ENCODE measurements around the gene RETREG1.

The RETREG1 gene

DNA sequence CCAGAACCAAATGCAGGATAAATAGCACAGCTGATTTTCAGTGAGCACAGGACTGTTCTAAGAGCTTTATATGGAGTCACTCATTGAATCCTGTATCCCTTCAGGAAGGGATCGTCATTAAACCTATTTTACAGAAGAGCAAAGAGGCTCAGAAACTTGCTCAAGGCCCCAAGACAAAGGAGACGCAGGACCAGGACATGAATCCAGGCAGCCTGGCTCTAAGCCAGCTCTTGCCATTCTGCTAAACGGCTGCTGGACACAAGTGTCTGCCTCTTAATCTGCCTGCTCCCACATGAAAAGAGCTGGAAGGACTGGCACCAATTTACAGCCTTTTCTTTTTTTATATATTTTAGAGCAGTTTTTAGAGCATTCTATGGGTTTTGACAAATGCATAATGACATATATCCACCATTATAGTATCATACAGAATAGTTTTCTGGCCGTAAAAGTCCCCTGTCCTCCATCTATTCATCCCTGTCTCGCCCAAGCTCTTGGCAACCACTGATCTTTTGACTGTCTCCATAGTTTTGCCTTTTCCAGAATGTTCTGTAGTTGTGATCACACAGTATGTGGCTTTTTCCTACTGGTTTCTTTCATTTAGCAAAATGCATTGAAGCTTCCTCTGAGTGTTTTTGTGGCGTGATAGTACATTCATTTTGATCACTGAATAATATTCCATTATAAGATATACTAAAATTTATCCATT, 37.5 kb downstream of the RETREG1 start:
- no peak for DNase-seq

GRCh38 chr5:16578474-16578883, 38.3 kb downstream of the RETREG1 start:
- no peak for DNase-seq

DNA sequence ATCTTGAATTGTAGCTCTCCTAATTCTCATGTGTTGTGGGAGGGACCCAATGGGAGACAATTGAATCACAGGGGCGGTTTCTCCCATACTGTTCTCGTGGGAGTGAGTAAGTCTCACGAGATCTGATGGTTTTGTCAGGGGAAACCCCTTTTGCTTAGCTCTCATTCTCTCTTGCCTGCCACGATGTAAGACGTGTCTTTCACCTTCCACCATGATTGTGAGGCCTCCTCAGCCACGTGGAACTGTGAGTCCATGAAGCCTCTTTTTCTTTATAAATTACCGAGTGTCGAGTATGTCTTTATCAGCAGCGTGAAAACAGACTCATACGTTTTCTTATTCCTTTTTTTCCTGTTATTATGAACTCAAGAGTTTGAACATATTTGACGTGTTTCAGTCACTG, 39.1 kb downstream of the RETREG1 start:
- DNase-seq = no peak

DNA sequence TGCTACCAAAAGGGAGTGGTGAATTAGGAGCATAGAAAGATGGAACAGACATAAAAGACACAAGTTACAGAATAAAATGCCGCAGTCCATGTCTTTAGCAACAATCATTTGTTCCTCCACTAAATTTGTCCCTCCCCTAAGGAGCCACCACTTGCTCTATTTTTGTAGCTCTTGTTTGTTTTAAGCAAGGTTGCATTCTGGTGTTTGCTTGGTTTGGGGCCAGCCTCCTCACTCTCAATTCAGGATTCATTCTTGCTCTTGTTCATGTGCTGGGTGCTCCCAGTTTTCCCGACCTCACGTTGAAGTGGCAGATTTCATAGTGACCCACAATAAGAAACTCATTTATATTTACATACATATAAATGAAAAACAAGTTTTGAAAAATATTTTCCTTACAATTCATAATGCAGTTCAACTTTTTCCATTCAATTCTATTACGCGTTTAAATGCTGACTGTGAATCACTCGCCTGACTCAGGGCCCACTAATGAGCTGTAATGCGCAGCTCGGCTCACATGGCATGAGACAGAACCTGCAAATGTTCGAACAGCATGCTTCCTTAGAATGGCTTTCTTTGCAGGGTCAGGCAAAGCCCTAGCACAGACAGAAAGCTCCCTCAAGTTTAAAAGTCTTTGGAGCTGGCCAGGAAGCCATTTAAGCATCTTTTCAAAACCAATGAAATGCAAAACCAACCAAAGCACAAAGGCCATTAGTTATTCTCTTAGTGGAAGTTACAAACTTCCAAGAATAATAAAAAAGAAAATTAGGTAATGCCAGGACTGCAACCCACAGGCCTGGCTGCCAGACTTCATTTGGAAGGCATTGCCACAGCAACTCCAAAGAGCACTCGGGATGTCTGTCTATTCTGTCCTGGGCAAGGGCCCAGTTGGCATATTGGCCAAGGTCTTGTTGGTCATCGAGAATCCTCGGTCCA, 41.7 kb downstream of the RETREG1 start:
- no peak for DNase-seq

GRCh38 chr5:16573401-16573800, 43.4 kb downstream of the RETREG1 start:
- DNase-seq = no peak

DNA sequence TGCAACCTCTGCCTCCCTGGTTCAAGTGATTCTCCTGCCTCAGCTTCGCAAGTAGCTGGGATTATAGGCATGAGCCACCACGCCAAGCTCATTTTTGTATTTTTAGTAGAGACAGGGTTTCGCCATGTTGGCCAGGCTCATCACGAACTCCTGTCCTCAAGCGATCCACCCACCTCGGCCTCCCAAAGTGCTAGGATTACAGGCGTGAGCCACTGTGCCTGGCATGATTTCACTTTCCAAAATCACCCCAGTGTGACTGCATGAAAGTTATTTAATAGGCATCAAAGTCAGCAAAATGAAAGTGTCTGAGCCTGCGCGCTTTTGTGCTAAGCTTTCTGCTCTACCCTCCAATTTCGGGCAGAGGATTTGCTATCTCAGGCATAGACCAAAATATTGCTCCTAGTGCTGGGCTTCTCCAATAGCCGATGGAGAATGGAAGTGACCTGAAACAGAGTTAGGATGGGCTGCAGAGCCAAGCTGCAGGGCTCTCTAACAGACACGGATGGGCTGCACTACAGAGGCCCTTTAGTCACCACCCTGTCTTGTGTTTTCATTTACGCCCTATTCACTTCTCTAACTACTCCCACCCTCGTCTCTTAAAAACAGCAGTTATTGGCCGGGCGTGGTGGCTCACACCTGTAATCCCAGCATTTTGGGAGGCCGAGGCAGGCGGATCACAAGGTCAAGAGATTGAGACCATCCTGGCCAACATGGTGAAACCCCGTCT, 44.3 kb downstream of the RETREG1 start:
- DNase-seq = no peak

DNA sequence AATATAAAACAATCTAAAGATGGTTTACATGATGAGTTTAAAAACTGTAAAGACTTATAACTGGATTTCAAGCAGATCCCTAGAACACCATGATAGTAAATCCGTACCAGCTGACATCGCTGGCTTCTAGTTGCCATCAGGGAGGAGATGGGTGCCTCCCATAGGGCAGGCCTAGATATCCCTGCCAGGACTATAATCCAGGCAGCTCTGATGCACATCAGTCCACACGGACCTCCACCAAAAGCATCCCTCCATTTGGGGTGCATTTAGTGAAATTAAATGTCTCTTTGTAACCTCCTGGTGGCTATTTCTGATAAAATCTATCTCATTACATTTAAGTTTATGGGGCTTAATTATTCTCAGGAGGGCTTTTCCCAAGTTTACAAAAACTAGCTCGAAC, 45.8 kb downstream of the RETREG1 start:
- DNase-seq = no peak

DNA sequence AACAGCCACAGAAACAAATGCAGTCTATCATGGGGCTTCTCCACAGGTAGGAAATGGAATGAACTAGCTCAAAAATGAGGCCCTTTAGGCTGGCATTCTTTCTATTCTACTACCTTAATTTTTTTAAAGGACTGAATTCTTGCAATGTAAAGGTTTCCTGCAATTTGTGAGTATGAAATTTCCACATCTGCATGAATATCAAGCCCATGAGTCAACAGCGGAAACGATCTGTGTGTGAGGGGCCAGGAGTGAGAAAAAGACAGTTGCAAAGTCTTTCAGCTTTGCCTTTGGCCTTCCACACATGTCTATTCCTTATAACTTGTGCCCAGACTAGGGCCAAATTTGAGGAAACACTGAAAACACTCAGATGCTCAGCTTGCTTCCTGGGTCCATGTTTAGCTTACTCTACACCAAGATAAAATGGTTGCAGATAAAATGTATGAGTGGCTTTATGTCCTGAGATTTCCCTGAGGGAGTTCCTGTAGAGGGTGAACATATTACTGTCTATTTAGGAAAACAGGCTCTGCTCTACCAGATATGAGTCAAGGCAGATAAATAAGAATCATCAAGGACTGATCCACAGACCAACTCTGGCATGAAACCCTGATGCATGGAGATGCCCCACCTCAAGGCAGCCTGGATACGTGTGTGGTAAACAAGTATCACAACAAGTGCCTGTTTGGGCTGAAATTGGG, 46.5 kb downstream of the RETREG1 start:
- DNase-seq = no peak

- DNase-seq = no peak
Observed at GRCh38 chr5:16568875-16569580, 47.8 kb downstream of the RETREG1 start.

GRCh38 chr5:16567365-16567764, 49.4 kb downstream of the RETREG1 start:
- DNase-seq = no peak

GRCh38 chr5:16565118-16565517, 51.7 kb downstream of the RETREG1 start:
- DNase-seq = no peak

DNA sequence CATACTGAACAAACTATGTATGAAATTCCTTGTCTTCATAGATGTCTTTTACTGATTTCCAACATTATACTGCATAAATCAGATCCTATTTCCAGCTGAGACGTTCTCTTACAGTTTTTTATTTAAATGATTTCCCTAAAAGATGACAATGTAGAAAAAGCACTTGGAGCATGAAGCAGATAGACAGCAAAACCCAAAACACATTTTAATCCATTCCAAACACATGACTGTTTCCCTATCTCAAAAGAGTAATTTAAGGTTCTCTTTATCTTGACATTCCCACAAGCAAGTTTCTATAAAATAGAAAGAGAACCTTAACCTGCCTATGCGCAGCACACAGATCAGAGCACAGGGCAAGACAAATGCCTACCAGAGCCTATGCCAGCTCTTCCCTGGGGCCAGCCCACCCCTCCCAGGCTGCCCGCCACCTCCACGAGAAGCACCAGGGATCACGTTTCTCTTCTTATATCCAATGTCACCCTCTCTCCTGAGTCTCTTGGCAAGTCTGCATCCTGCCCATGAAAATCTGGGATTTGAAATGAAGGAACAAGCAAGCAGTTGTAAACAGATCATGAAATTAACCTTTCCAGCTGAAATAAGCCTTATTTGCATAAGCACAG, 52.4 kb downstream of the RETREG1 start:
- DNase-seq = no peak

DNA sequence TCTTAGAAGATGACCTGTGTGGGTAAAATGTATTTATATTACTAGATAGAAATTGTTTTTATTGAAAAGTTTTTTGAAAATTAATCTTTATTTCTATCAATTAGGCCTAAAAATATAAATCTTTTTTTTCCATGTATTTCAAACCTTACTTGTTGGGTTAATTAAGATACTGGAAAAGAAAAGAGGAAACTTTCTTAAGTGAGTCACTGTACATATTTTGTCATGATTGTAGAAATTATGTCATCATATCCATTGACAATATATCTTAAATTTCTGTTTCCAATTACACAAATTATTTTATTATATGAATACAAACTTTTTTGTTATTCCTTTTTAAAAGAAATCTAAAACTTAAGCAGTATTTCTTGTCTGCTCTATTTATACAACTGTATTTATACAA, 53.1 kb downstream of the RETREG1 start:
- DNase-seq = no peak

DNA sequence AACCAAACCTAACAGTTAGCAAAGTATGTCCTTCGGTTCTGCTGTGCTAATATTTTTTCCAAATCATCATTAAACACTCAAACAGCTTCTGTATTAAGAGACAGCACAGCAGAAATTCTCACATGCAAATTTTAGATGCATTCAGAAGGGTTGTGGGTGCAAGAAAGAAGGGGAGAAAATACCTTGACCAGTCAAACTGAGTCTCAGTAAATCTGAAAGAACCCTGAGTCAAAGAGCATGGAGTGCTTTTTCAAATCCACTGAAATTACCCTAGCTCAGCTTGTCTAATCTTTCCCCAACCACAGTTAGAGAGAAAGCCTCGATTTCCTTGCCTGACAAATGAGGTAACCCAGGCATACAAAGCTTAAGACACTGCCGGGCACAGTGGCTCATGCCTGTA, 55.1 kb downstream of the RETREG1 start:
- no peak for DNase-seq

- no peak for DNase-seq
Observed at GRCh38 chr5:16559702-16560101, 57.1 kb downstream of the RETREG1 start.

DNA sequence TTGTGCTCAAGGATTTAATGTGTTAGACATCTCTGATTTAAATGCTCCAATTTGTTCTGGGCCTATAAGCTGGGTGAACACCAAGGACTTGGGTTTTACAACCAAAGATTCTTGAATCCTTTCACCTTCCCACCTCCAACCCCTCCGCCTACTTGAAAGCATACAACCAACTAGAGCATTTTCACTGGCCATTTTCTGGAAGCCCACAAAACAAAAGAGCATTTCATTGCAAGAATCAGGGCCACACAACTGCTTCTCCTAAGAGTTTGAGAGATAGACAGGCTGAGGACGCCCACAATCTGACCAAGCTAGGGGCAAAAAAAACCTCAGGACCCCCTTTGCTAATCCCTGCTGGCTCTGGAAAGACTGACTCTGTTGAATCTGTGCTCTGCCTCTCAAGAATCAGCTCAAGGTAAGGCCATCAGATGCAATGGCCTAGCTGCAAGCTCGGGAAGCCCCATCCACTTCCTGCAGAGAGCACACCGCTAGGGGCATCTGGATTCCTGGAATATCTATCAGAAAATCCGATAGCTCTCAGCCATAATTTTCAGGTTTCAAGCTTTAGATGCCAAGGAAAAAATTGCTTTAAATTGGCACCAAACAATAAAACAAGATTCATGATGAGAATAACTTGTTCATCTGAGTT, 57.7 kb downstream of the RETREG1 start:
- no peak for DNase-seq

DNA sequence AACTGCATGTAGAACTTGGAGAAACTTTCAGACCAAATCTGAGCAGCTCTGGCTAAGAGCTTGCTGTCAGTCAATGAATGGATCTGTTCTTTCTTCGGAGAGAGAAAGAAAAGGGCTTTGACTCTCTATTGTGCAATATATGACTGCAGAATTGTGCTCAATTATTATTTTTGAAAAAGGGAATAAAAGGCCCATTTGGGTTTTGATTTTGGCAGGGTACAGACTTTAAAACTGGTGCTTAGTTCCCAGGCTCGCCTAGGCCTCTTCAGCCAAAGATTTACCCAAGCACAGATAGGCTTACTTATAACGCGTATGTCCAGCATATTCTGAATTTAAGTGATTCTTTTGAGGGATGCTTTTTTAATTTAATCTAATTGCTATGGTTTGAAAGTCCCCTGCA, 59.3 kb downstream of the RETREG1 start:
- no peak for DNase-seq

- DNase-seq = no peak
Observed at GRCh38 chr5:16554110-16554509, 62.7 kb downstream of the RETREG1 start.

GRCh38 chr5:16552666-16553343, 64.0 kb downstream of the RETREG1 start:
- DNase-seq = no peak

GRCh38 chr5:16551628-16552027, 65.2 kb downstream of the RETREG1 start:
- no peak for DNase-seq
